PC-9 (cell line): Measurements from ENCODE around the gene GGACT.

Source experiments
- CTCF ChIP-seq: fragments of 200-600 bp; sonication (generic); conservative IDR thresholded peaks from 2 replicates; pipeline ENCODE4 v1.6.1; 2017; ENCODE audit warnings: mixed run types, antibody characterized with exemption, mild to moderate bottlenecking, moderate library complexity
- EZH2 ChIP-seq: fragments of 200-600 bp; sonication (generic); IDR thresholded peaks from 2 replicates; pipeline ENCODE4 v1.8.0; 2017; ENCODE audit warnings: antibody characterized with exemption, low read depth

- TF ChIP-seq CTCF (no peak), EZH2 (no peak)
Observed at GRCh38 chr13:100506600-100507422, 81.8 kb downstream of the GGACT start.
